ENCODE data around the gene CSTPP1. TPM values are rescaled to one million over a fixed set of nuclear protein-coding genes. Genes with fewer than 3 reads are reported as not detected.

The CSTPP1 gene
- total RNA-seq, 6 experiments from 2014 or later: 19.4 to 29.2 (median 27.1) TPM

GRCh38 chr11:46979358-46979757 is 42.8 kb downstream of the CSTPP1 start:
- Mint-ChIP-seq H3K27me3 (ENCODE audit: insufficient read depth) (no peaks in the 10 kb centered on the region), H3K9me3 (no peaks in the 10 kb centered on the region), H3K27ac (no peak overlapping the region), H3K4me3 (no peak overlapping the region), H3K4me1 (ENCODE audit: low read depth) (peaks cover 24% of the 10 kb centered on the region), H3K36me3 (ENCODE audit: low read depth) (no peaks in the 10 kb centered on the region; the same call in 1 of the 2 replicates)
- TF ChIP-seq, protein P1, sequence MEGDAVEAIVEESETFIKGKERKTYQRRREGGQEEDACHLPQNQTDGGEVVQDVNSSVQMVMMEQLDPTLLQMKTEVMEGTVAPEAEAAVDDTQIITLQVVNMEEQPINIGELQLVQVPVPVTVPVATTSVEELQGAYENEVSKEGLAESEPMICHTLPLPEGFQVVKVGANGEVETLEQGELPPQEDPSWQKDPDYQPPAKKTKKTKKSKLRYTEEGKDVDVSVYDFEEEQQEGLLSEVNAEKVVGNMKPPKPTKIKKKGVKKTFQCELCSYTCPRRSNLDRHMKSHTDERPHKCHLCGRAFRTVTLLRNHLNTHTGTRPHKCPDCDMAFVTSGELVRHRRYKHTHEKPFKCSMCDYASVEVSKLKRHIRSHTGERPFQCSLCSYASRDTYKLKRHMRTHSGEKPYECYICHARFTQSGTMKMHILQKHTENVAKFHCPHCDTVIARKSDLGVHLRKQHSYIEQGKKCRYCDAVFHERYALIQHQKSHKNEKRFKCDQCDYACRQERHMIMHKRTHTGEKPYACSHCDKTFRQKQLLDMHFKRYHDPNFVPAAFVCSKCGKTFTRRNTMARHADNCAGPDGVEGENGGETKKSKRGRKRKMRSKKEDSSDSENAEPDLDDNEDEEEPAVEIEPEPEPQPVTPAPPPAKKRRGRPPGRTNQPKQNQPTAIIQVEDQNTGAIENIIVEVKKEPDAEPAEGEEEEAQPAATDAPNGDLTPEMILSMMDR (IDR thresholded peaks at IDR 0.05): no peak
- no peak for DNase-seq

DNA sequence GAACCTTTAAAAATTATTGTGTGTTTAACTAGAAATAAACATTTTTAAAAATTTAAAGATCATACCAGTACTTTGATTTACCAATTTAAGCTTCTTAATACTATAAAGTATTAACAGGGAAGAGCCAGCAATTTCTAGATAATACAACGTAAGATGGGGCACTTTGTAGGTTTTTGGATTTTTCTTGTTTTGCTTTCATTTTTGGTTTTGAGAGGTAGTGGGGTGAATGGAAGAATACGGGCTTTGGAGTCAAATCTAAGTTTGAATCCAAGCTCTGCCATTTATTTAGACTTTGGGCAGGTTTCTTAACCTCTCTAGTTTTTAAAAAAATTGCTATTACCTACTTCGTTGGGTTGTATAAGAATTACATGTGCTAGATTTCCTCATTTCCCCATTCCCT is 44.9 kb downstream of the CSTPP1 start:
- H3K4me1 Mint-ChIP-seq (ENCODE audit: low read depth): peaks cover 37% of the 10 kb centered on the region
- no peaks in the 10 kb centered on the region for H3K27me3 Mint-ChIP-seq (ENCODE audit: insufficient read depth)
- no peak for DNase-seq
- H3K27ac Mint-ChIP-seq: no peak overlapping the region
- no peaks in the 10 kb centered on the region for H3K9me3 Mint-ChIP-seq
- H3K4me3 Mint-ChIP-seq: no peak overlapping the region
- no peaks in the 10 kb centered on the region; the same call in 1 of the 2 replicates for H3K36me3 Mint-ChIP-seq (ENCODE audit: low read depth)
- TF ChIP-seq, protein P1 (IDR thresholded peaks at IDR 0.05): no peak

- no peaks in the 10 kb centered on the region; the same call in 1 of the 2 replicates for H3K36me3 Mint-ChIP-seq (ENCODE audit: low read depth)
- no peak for DNase-seq
- H3K27me3 Mint-ChIP-seq (ENCODE audit: insufficient read depth): no peaks in the 10 kb centered on the region
- peaks cover 26% of the 10 kb centered on the region for H3K4me1 Mint-ChIP-seq (ENCODE audit: low read depth)
- no peaks in the 10 kb centered on the region for H3K9me3 Mint-ChIP-seq
- TF ChIP-seq, protein P1 (IDR thresholded peaks at IDR 0.05): no peak
- H3K27ac Mint-ChIP-seq: no peak overlapping the region
- no peak overlapping the region for H3K4me3 Mint-ChIP-seq
These were observed 46.4 kb downstream of the CSTPP1 start for GRCh38 chr11:46982797-46983452.

- H3K4me3 Mint-ChIP-seq: no peak overlapping the region
- no peaks in the 10 kb centered on the region; the same call in 1 of the 2 replicates for H3K36me3 Mint-ChIP-seq (ENCODE audit: low read depth)
- H3K27ac Mint-ChIP-seq: no peak overlapping the region
- H3K27me3 Mint-ChIP-seq (ENCODE audit: insufficient read depth): no peaks in the 10 kb centered on the region
- DNase-seq: no peak
- H3K9me3 Mint-ChIP-seq: no peaks in the 10 kb centered on the region
- TF ChIP-seq, protein P1 (IDR thresholded peaks at IDR 0.05): no peak
- peaks cover 19% of the 10 kb centered on the region for H3K4me1 Mint-ChIP-seq (ENCODE audit: low read depth)
These were observed 47.0 kb downstream of the CSTPP1 start for GRCh38 chr11:46983598-46983997.

DNA sequence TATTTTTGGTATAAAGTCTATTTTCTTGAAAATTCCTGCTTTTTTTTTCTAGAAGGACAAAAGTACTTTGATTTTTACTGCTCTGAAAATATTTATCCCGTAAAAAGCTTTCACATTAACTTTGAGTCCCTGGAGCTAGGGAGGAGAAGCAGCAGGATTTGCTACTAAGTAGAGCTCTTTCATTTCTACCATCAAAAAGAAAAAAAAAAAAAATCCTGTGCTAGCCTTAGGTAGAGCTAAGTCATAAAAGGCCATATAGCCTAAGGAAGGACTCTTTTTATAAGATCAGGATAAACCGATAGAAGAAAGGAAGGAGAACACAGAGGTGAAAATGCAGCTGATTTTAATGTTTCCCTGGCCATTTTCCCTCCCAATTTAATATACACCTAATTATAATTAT is 48.0 kb downstream of the CSTPP1 start:
- Mint-ChIP-seq H3K27ac (no peak overlapping the region), H3K36me3 (ENCODE audit: low read depth) (peaks cover 2% of the 10 kb centered on the region), H3K4me1 (ENCODE audit: low read depth) (peaks cover 16% of the 10 kb centered on the region), H3K9me3 (no peaks in the 10 kb centered on the region), H3K4me3 (no peak overlapping the region), H3K27me3 (ENCODE audit: insufficient read depth) (no peaks in the 10 kb centered on the region)
- DNase-seq: no peak
- TF ChIP-seq, protein P1 (IDR thresholded peaks at IDR 0.05): no peak
